GM21737 (cell line): ENCODE data around the gene LAPTM5.

ENCODE experiments used
- ATAC-seq: cut with Tn5 transposase; IDR thresholded peaks from one replicate; pipeline ENCODE4 v1.9.1; 2021; ENCODE audit warnings: mild to moderate bottlenecking, moderate library complexity; ENCODE audit not compliant: unreplicated experiment

The LAPTM5 gene

GRCh38 chr1:30758121-30758688, 631 bp upstream of the LAPTM5 start:
- no peak for ATAC-seq

DNA sequence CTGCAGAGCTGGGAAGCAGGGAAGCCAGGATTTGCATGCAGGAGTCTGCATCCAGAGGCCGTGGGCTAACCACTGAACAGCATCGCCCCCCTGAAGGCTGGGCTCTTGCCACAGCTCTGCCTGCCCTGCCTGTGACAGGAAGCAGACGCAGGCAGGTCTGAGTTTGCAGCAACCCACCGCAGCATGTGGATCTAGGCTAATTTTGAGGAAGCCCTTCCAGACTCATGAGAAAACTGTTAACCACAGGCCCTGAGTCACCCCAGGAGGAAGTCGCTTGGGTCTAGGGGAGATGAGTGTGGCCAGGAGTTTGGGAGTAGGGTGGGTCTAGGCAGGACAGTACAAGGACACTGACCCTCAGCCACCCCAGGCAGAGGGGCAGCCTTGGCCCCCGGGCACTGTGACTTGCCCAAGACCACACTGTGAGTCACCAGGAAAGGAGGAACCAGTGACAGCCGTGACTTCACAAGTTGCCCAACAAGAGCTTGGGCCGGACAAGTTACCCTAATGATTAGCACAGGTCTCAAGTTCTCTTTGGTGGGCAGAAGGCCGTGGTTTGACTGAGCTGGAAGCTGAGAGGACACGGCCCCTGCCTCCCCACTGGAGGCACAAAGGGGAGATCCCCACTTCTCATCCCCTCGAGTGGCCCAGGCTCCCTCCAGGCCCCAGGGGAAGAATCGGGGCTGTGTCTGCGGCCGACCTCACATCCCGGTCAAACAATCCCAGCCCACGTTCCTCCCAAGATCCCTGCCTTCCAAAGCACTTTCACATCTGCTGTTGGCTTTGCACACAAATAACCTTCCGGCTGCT, 826 bp downstream of the LAPTM5 start:
- no peak for ATAC-seq

DNA sequence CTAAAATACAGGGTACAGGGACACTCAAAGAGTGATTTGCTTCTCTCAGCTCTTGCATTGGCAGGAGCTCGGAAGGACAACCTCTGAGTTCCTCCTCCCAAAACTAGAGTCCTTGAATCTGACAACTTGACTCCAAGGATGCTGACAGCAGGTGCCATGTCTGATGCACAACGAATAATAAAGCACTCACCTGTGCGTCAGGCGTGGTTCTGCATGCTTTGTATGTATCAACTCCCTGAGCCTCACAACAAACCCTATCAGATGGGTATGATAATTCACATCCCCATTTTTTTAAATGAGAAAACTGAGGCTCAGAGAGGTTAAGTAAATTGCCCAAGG, 1.4 kb downstream of the LAPTM5 start:
- ATAC-seq, result no peak

DNA sequence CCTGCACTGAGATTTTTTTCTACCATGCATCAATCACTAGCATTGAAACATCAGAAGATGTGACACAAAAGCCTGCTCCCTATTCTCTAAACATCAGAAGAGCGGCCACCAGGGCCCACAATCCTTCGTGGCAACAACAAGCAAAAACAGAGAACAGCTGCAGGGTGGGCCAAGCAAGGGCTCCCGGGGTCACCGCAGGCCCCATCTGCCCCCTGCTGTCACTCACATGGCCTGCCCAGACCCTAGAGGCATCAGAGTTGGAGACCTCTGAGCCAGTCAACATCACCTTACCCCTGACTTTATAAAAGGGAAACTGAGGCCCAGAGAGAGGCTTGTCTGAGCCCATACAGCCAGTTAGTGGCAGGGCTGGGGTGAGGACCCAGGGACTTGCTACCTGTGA, 1.8 kb downstream of the LAPTM5 start:
- ATAC-seq, result no peak

GRCh38 chr1:30755334-30755733, 2.2 kb downstream of the LAPTM5 start:
- no peak for ATAC-seq

DNA sequence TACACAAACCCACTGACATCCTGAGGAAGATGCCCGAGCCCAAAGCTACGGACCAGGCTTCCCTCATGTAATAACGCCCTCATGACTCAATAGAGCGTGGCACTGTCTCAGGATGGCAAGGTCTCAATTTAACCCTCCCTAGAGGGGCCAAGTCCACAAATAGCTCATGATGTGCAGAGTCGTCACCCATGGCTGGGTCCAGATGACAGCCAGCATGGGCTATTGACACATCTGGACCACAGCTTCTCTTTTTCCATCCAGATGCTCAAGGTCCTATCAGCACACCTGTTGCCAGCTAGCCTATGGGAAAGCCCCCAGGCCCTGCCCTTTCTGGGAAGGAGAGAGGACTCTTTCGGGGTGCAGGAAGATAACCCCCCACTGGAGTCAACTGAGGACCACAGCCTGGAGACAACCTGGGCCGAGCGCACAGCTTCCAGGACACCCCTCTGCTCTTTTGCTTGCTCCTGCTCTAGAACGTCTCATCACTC, 2.8 kb downstream of the LAPTM5 start:
- peak; percentile 35 for ATAC-seq

DNA sequence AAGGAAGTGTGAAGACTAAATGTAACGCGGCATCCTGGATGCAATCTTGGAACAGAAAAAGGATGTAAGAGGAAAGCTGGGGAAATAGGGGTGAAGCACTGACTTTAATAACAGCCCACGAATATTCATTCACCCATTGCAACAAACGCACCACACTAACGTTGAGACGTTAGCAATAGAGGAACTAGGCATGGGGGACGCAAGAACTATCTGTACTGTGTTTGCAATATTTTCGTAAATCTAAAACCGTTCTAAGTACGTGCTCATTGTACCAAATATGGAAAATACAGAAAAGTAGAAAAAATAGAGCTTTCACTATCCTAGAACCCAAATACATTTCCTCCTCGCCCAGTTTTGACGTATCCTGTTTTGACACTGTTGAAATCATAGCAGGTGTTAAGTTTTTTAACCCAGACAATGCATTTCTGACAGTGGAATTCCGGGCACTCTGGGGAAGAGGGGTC, 3.9 kb downstream of the LAPTM5 start:
- ATAC-seq, result no peak

DNA sequence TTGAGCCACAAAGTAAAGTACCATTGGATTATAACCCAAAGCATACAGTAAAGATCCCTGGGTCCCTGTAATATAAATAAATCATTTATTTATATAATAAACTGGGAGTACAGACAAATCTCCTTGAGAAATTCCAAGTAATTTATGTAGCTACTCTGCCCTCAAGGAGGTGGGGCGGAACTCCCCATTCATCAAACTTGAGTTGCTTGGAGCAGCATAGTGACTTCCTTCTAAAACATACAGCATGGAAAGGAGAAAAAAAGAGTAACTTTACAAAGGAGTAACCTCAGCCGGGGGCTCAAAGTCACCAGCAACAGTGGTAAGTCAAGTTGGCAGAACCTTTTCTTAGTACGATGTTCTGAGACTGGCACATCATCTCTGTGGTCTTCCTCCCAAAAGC, 4.5 kb downstream of the LAPTM5 start:
- ATAC-seq, result no peak

- no peak for ATAC-seq
These were observed 5.0 kb downstream of the LAPTM5 start for GRCh38 chr1:30752651-30752908.

DNA sequence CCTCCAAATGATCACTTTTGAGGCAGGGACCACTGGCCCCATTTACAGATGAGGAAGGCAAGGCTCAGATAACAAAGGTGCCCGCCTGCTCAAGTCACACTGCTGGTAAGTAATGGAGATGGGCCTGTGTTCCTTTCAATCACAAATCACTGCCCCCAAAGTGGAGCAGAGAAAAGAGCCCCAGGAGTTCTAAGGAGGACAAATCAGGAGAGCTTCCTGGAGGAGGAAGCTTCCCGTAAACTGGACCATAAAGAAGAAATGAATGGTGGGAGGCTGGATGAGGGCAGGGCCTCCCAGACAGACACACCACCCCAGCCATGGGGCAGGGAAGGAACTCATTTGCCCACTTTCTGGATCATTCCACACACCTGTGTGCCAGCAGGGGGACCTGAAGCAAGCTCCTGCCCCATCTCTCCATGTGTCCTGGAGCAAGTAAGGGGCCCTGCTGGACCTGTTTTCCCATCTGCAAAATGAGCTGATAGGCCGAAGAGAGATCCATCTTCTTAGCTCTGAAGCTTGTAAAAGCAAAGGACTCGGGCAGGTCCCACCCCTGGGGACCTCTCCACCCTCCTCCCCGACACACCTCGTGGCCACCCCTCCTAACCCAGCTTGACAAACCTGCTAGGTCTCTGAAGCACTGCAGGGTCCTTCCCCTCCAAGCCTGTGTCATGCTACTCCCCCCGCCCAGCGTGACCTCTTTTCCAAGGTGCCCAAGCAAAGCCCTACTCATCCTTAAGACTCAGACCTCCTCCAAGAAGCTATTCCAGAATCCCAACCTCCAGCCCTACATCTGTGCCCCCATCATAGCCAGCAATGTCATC, 5.5 kb downstream of the LAPTM5 start:
- ATAC-seq, result no peak

DNA sequence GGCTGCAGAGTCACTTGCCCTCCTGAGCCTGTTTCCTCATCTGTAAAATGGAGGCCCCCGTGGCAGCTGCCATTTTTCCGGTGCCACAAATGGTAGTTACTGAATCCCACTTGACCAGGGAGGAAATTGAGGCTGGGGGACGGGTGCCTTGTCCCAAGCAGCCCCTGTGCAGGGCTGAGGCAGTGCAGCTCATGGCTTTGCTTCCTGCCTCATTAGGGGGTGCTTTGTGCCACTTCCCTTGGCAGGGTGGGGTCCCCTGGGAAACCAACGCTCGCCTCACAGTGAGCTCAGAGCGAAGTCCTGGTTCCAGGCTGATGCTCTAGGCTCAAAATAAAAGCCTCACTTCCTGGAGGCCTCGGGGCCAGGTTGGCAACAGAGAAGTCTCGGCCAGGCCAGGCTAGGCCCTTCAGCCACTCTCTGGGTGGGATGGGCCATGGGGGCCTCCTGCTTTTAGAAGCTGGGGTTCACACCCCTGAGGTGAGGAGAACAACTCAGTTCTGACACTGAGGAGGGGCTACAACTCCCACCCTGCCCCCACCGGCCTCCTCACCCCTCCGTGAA, 6.8 kb downstream of the LAPTM5 start:
- ATAC-seq, result peak; percentile 25

DNA sequence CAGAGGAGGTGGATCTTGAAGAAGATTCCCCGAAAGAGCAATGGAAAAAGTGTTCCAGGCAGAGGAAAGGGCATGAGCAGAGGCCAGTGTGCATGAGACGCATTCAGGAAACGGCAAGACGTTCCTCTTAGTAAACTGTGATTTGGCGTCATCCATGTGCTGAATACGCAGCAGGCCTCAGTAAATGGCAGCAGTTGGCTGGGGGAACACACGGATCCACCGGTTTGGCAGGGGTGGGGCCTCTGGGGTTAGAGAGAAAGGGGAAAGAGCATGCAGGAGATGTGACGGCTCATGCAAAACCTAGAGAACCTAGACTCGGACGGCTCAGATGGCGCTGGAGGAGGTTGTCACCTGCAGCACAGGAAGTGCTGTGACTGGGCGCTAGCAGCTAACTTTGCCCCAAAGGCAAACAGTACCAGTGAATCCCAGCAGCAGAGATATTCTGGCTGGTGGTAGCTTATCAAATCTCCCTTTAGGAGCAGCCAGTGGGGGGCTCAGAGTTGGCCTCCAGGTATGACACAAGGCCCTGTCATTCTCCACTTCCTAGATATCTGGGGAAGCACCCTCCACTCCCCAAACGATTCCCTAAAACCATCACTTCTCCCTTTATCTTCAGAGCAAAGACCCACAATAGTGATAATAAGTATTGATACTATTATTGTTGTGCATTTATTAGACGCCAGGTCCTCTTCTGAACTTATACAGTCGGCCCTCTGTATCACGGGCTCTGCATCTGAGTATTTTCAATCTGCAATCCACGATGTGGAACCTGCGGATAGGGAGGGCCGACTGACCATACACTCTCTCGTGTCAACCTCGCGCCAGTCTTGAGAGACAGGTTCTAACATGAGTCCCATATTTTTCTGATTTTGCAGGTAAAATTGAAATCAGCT, 7.6 kb downstream of the LAPTM5 start:
- no peak for ATAC-seq

DNA sequence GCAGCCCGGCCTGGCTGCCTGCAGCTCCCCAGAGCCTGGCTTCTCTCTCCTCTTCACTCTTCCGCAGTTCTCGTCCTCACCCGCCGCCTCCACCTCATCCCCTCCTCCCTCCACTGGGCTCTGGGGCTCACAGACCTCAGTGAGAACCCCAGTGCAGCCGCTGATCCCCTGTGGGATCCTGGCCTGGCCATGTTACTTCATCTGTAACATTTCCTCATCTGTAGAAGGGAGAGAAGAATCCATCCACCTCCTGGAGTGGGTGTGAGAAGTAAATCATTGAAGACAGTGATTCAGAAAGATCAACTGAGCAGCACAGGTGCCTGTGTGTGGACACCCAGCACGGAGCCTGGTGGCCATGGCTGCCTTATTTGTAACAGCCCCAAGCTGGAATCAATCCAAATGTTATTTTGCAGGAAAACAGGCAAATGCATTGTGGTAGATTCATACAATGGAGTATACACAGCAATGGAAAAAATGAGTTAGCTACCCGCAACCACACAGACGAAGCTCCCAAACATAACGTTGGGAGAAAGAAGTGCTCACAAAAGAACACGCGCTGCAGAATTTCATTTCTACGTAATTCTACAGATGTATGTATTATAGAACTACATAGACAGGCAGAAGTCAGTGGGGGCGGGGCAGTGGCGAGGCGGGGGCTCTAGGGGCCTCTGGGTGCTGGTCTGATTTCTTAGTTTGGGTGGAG, 8.7 kb downstream of the LAPTM5 start:
- no peak for ATAC-seq

- ATAC-seq, result no peak
These were observed 9.4 kb downstream of the LAPTM5 start for GRCh38 chr1:30748098-30748698.

DNA sequence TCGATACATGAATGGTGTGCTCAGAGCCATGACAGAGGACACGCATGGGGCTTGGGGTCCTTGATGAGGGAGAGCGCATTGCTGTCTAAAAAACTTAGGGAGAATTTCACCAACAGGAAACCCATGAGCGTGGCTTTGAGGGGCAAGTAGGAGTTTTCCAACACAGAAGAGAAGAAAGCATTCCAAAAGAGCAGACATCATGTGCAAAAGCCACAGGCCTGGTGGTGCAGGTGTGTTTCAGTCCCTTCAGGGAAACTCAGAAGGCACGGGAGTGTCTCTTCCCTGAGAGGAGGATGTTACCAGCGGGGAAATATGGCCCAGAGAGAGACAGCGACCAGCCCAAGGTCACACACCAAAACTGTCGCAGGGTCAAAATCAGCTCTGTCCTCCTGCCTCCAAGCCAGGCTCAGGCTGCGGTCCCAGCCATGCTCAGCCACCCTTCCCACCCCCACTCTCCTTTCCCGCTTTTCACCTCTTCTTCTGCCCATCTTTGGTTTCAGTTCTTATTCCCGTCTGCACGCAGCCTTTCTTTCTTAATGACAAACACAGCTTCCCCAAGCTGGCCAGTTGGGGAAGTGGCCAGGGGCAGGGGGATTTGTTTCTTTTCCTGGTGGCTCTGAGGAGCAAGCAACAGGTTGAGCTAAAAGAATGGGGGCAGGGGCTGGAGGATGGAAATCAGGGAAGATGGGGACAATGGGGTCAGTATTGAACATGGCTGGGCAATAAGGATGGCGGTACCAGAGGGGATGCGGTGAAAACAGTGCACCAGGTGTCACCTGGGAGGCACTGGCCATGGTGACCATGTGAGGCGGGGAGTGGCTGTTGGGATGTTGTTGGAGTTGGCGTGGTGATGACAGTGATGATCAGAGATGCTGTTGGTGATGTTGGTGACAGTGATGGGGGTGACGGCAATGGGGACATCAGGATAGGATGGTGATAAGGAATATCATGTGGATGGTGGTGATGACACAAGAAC, 10.3 kb downstream of the LAPTM5 start:
- ATAC-seq, result no peak

GRCh38 chr1:30746212-30747032, 11.2 kb downstream of the LAPTM5 start:
- ATAC-seq, result no peak

DNA sequence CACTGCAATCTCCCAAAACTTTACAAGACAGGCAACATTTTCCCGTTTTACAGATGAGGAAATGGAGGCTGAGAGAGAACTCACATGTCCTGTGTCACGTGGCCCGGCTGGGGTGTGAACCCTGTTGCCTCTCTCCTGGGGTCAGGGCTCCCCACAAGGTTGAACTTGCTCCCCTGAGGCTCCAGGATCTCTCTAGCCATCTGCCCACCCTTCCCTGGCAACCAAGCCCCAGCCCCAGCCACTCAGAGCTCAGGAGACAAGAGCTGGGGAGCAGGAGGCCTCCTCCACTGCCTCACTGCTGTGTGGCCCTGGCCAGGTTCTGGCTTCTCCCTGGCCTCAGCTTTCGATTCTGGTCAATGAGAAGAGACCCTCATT, 11.8 kb downstream of the LAPTM5 start:
- no peak for ATAC-seq
